ENCODE results near the gene MYO7A. TPM values are rescaled to one million over a fixed set of nuclear protein-coding genes. Genes with fewer than 3 reads are reported as not detected.

The MYO7A gene
- total RNA-seq, 1 donor: under 0.01 TPM

DNA sequence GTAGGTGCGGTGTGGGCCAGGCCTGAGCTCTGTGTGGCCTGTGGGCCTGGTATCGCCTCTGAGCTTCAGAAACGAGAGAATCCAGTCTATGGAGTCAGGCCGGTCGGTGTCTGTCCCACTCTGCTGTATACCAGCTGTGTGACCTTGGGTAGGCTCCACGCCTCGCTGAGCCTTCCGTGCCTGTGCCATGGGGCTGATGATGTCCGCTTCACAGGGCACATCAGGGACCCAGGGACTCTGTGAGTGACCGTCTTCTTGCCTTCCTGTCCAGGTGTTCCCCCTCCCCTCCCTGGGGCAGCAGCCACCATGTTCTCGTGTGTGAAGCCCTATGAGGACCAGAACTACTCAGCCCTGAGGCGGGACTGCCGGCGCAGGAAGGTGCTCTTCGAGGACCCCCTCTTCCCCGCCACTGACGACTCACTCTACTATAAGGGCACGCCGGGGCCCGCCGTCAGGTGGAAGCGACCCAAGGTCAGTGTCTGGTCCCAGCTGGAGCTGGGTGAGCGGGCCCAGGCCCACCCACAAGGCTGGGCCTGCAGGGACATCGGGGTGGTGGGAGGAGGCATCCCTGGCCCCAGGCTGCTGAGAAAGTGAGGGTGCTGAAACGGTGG lies 43.4 kb upstream of the MYO7A start:
- H3K9me3 ChIP-seq (ENCODE audit: low read depth, low read length): no peaks in the 10 kb centered on the region
- H3K27me3 ChIP-seq (ENCODE audit: insufficient read depth, low read length): no peaks in the 10 kb centered on the region
- no peak overlapping the region for H3K4me3 ChIP-seq (ENCODE audit: insufficient read depth, low read length)
- no peak overlapping the region for H2AFZ ChIP-seq (ENCODE audit: low read length)
- no peak overlapping the region for H3K27ac ChIP-seq (ENCODE audit: low read depth, low read length)
- no peaks in the 10 kb centered on the region for H3K36me3 ChIP-seq (ENCODE audit: insufficient read depth, low read length)
- H3K4me2 ChIP-seq (ENCODE audit: insufficient read depth, low read length): no peak overlapping the region
- H4K20me1 ChIP-seq (ENCODE audit: insufficient read depth, low read length): no peaks in the 10 kb centered on the region
- TF ChIP-seq, protein P1, sequence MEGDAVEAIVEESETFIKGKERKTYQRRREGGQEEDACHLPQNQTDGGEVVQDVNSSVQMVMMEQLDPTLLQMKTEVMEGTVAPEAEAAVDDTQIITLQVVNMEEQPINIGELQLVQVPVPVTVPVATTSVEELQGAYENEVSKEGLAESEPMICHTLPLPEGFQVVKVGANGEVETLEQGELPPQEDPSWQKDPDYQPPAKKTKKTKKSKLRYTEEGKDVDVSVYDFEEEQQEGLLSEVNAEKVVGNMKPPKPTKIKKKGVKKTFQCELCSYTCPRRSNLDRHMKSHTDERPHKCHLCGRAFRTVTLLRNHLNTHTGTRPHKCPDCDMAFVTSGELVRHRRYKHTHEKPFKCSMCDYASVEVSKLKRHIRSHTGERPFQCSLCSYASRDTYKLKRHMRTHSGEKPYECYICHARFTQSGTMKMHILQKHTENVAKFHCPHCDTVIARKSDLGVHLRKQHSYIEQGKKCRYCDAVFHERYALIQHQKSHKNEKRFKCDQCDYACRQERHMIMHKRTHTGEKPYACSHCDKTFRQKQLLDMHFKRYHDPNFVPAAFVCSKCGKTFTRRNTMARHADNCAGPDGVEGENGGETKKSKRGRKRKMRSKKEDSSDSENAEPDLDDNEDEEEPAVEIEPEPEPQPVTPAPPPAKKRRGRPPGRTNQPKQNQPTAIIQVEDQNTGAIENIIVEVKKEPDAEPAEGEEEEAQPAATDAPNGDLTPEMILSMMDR (IDR thresholded peaks at IDR 0.05; ENCODE audit: extremely low read depth, low read depth, low read length): no peak
- DNase-seq (ENCODE audit: insufficient read length, low spot score, missing footprints): peak; percentile 58
- peaks cover 23% of the 10 kb centered on the region for H3K4me1 ChIP-seq (ENCODE audit: insufficient read depth, low read length)
- H3K79me2 ChIP-seq (ENCODE audit: insufficient read depth, low read length): peaks cover 36% of the 10 kb centered on the region

DNA sequence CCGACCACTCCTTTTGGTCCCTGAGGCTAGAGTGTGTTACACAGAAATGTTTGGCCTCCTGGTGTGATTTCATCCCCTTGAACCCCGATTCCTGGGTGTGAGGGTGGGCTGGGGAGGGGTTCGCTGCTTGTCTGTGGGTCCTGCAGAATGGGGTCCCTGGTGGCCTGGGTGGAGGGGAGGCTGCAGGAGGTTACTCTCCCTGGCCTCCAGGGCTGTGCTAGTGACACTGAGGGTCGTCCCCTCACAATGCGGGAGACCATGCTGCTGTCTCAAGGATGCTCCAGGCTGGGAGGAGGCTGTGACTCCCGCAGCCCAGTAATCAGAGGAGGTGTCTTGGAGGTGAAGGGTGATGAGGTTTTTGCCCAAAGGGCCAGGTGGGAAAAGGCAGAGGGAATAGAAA lies 42.4 kb upstream of the MYO7A start:
- TF ChIP-seq, protein P1 (IDR thresholded peaks at IDR 0.05; ENCODE audit: extremely low read depth, low read depth, low read length): no peak
- Histone ChIP-seq H4K20me1 (ENCODE audit: insufficient read depth, low read length) (peaks cover 5% of the 10 kb centered on the region), H3K27ac (ENCODE audit: low read depth, low read length) (no peak overlapping the region), H3K79me2 (ENCODE audit: insufficient read depth, low read length) (peaks cover 27% of the 10 kb centered on the region), H2AFZ (ENCODE audit: low read length) (no peak overlapping the region), H3K4me2 (ENCODE audit: insufficient read depth, low read length) (no peak overlapping the region), H3K4me3 (ENCODE audit: insufficient read depth, low read length) (no peak overlapping the region), H3K27me3 (ENCODE audit: insufficient read depth, low read length) (no peaks in the 10 kb centered on the region), H3K4me1 (ENCODE audit: insufficient read depth, low read length) (peaks cover 18% of the 10 kb centered on the region), H3K9me3 (ENCODE audit: low read depth, low read length) (no peaks in the 10 kb centered on the region), H3K36me3 (ENCODE audit: insufficient read depth, low read length) (no peaks in the 10 kb centered on the region)
- no peak for DNase-seq (ENCODE audit: insufficient read length, low spot score, missing footprints)

DNA sequence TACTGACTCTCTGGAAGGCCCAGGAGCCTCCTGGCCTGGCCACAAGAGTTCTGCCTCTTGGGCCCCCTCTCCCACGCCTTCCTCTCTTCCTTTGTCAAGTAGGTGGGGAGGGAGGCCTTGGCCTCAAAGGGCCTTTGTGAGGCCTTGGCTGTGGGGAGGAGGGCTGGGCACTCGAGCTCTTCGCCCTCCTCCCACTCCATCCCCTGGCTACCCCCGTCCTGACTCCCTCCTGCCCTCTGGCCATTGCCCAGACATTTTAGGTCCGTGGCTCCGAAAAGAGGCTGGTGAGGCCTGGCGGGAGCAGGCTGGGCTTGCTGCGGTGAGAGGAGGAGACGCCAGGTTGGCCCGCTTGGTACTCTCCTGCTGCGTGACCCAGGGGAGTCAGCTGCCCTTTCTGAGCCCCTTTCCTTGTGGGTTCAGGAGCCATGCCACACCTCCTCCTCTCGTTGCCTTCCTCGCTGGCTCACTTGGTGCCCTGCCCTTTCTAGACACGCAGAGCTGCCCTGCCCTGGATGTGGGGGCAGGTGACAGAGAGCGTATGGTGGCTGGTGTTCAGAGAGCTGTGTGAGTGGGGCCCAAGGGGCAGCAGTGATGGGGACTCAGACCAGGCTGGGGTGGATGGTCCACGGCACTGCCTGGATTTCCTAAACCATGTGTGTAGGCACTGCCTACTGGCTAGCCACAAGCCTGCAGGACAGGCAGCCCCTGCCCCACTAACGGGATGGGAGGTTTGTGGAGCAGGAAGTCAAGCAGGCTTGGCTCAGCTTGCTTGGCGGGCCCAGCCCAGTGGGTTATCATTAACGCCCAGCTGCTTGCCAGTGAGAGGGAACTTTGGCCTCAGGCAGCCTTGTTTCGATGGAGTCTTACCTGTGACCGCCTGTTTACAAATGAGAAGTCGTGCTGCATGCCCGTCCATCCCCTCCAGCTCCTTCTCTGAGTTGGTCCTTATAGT lies 41.2 kb upstream of the MYO7A start:
- no peaks in the 10 kb centered on the region for H3K27me3 ChIP-seq (ENCODE audit: insufficient read depth, low read length)
- no peak overlapping the region for H3K4me2 ChIP-seq (ENCODE audit: insufficient read depth, low read length)
- no peak overlapping the region for H3K27ac ChIP-seq (ENCODE audit: low read depth, low read length)
- DNase-seq (ENCODE audit: insufficient read length, low spot score, missing footprints): peak; percentile 54
- TF ChIP-seq, protein P1 (IDR thresholded peaks at IDR 0.05; ENCODE audit: extremely low read depth, low read depth, low read length): no peak
- no peak overlapping the region for H3K4me3 ChIP-seq (ENCODE audit: insufficient read depth, low read length)
- no peak overlapping the region for H2AFZ ChIP-seq (ENCODE audit: low read length)
- H3K4me1 ChIP-seq (ENCODE audit: insufficient read depth, low read length): peaks cover 10% of the 10 kb centered on the region
- no peaks in the 10 kb centered on the region for H3K9me3 ChIP-seq (ENCODE audit: low read depth, low read length)
- peaks cover 16% of the 10 kb centered on the region for H3K79me2 ChIP-seq (ENCODE audit: insufficient read depth, low read length)
- peaks cover 14% of the 10 kb centered on the region for H4K20me1 ChIP-seq (ENCODE audit: insufficient read depth, low read length)
- H3K36me3 ChIP-seq (ENCODE audit: insufficient read depth, low read length): no peaks in the 10 kb centered on the region

DNA sequence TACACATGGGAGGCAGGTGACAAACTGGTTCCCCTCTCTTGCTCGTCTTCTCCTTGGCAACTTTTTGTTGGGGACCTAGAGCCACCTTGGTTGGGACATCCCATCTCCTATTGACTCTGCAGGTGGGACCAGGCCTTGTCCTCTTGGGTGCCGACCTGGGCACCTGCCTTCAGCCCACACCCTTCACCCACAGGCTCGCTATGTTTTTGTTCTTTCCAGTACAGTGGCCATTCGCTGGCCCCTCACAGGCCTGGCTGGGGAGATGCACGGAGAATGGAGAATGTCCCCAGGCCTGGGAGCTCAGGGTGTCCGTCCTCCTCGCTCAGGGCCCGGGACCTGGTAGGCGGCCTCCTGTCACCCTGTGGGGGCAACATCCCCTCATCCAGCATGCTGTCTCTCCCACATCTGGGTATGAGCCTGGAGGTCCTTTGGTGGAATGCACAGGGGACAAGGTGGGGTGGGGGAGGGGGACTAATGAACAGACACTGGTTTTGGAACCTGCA lies 40.3 kb upstream of the MYO7A start:
- no peak overlapping the region for H3K27ac ChIP-seq (ENCODE audit: low read depth, low read length)
- no peaks in the 10 kb centered on the region for H3K9me3 ChIP-seq (ENCODE audit: low read depth, low read length)
- no peak overlapping the region for H2AFZ ChIP-seq (ENCODE audit: low read length)
- TF ChIP-seq, protein P1 (IDR thresholded peaks at IDR 0.05; ENCODE audit: extremely low read depth, low read depth, low read length): no peak
- DNase-seq (ENCODE audit: insufficient read length, low spot score, missing footprints): peak; percentile 32
- no peaks in the 10 kb centered on the region for H3K27me3 ChIP-seq (ENCODE audit: insufficient read depth, low read length)
- no peak overlapping the region for H3K4me2 ChIP-seq (ENCODE audit: insufficient read depth, low read length)
- H3K36me3 ChIP-seq (ENCODE audit: insufficient read depth, low read length): no peaks in the 10 kb centered on the region
- no peak overlapping the region for H3K4me3 ChIP-seq (ENCODE audit: insufficient read depth, low read length)
- peaks cover 3% of the 10 kb centered on the region for H3K4me1 ChIP-seq (ENCODE audit: insufficient read depth, low read length)
- H3K79me2 ChIP-seq (ENCODE audit: insufficient read depth, low read length): peaks cover 7% of the 10 kb centered on the region
- H4K20me1 ChIP-seq (ENCODE audit: insufficient read depth, low read length): peaks cover 14% of the 10 kb centered on the region
